ENCODE results near the gene SLC37A2.
"Not testable (repeated sequence)": the region's sequence is repeated elsewhere in the genome, so short reads cannot be mapped to it uniquely, and the experiment has no call there.

SLC37A2 gene

GRCh38 chr11:125062931-125063428 lies at the start of gene SLC37A2:
TSS of gene SLC37A2 (plus strand) at chr11:125063305. CDS start at chr11:125063368, 63 bp downstream.
- DNase-seq, result peak; percentile 20

- no peak for DNase-seq
Observed at GRCh38 chr11:125016413-125016812, 46.7 kb upstream of the SLC37A2 start.

GRCh38 chr11:125020342-125020741 lies 42.8 kb upstream of the SLC37A2 start:
- no peak for DNase-seq

GRCh38 chr11:125022551-125022950 lies 40.6 kb upstream of the SLC37A2 start:
- DNase-seq, result no peak

- DNase-seq, result no peak
Observed at GRCh38 chr11:125025968-125026367, 37.1 kb upstream of the SLC37A2 start.

GRCh38 chr11:125029431-125029830 lies 33.7 kb upstream of the SLC37A2 start:
- not testable (repeated sequence) for DNase-seq

GRCh38 chr11:125036933-125037332 lies 26.2 kb upstream of the SLC37A2 start:
- no peak for DNase-seq

- no peak for DNase-seq
Observed at GRCh38 chr11:125049164-125049792, 13.8 kb upstream of the SLC37A2 start.

- DNase-seq, result no peak
Observed at GRCh38 chr11:125052047-125052446, 11.1 kb upstream of the SLC37A2 start.

- no peak for DNase-seq
Observed at GRCh38 chr11:125053167-125053566, 9.9 kb upstream of the SLC37A2 start.

GRCh38 chr11:125055107-125055715 lies 7.9 kb upstream of the SLC37A2 start:
- no peak for DNase-seq

GRCh38 chr11:125056111-125056510 lies 7.0 kb upstream of the SLC37A2 start:
- not testable (repeated sequence) for DNase-seq

GRCh38 chr11:125056931-125057692 lies 6.0 kb upstream of the SLC37A2 start:
- DNase-seq, result no peak

- no peak for DNase-seq
Observed at GRCh38 chr11:125057693-125058016, 5.5 kb upstream of the SLC37A2 start.

- DNase-seq, result no peak
Observed at GRCh38 chr11:125061281-125061680, 1.8 kb upstream of the SLC37A2 start.

GRCh38 chr11:125062218-125062930 lies 731 bp upstream of the SLC37A2 start:
- DNase-seq, result no peak

GRCh38 chr11:125063429-125064043 lies 431 bp downstream of the SLC37A2 start:
- no peak for DNase-seq

GRCh38 chr11:125064070-125064469 lies 965 bp downstream of the SLC37A2 start:
- no peak for DNase-seq

GRCh38 chr11:125068368-125068767 lies 5.3 kb downstream of the SLC37A2 start:
- no peak for DNase-seq

GRCh38 chr11:125069008-125069407 lies 5.9 kb downstream of the SLC37A2 start:
- DNase-seq, result no peak

- no peak for DNase-seq
Observed at GRCh38 chr11:125069796-125070195, 6.7 kb downstream of the SLC37A2 start.

GRCh38 chr11:125070699-125071254 lies 7.7 kb downstream of the SLC37A2 start:
- no peak for DNase-seq

GRCh38 chr11:125071435-125071834 lies 8.3 kb downstream of the SLC37A2 start:
- DNase-seq, result no peak

All from activated gamma-delta T cell treated with Interleukin-2 at 50 U/mL for 16 hours (primary cell).